DND-41 (cell line): ENCODE measurements around the gene C1QTNF12.

Experiments used
- ATAC-seq: fragments of 200-7000 bp; cut with Tn5 transposase; 3 replicates; pipeline ENCODE4 v1.9.1; 2021; ENCODE audit warnings: low read depth; ENCODE audit not compliant: insufficient read depth
- DNase-seq: peaks from one replicate; pipeline ENCODE4 v3.0.0-alpha.2; 2020
- H2AFZ ChIP-seq: 2 replicates; pipeline ENCODE4 v1.6.0; 2012; ENCODE audit warnings: low read depth, low read length
- H3K27ac ChIP-seq: 2 replicates; pipeline ENCODE4 v1.5.1; 2012; ENCODE audit warnings: low read length, inconsistent platforms
- H3K27me3 ChIP-seq: fragments of 200-600 bp; sonication (generic); 2 replicates; pipeline ENCODE4 v1.6.0; 2012; ENCODE audit warnings: low read length, mild to moderate bottlenecking, inconsistent platforms; ENCODE audit not compliant: insufficient read depth, poor library complexity
- H3K36me3 ChIP-seq: 2 replicates; pipeline ENCODE4 v1.5.1; 2012; ENCODE audit warnings: low read length, inconsistent platforms; ENCODE audit not compliant: insufficient read depth
- H3K4me1 ChIP-seq: 2 replicates; pipeline ENCODE4 v1.5.1; 2012; ENCODE audit warnings: mild to moderate bottlenecking, low read length; ENCODE audit not compliant: insufficient read depth
- H3K4me2 ChIP-seq: 2 replicates; pipeline ENCODE4 v1.6.0; 2012; ENCODE audit warnings: mild to moderate bottlenecking, moderate library complexity, low read length, inconsistent platforms; ENCODE audit not compliant: insufficient read depth
- H3K4me3 ChIP-seq, 2 experiments: fragments of 200-600 bp in 1 of 2; shearing (Covaris generic) in 1 of 2; 2 replicates each; pipeline ENCODE4 v1.5.1; 2012 to 2016; ENCODE audit warnings: inconsistent platforms in 2 of 2, low read length in 2 of 2, mild to moderate bottlenecking in 2 of 2, low read depth in 1 of 2, moderate library complexity in 1 of 2
- H3K79me2 ChIP-seq: 2 replicates; pipeline ENCODE4 v1.6.0; 2012; ENCODE audit warnings: low read length, inconsistent platforms; ENCODE audit not compliant: insufficient read depth
- H3K9ac ChIP-seq: 2 replicates; pipeline ENCODE4 v1.6.0; 2012; ENCODE audit warnings: low read depth, mild to moderate bottlenecking, inconsistent platforms, low read length, moderate library complexity
- H3K9me3 ChIP-seq: 2 replicates; pipeline ENCODE4 v1.5.1; 2012; ENCODE audit warnings: low read length, moderate library complexity, mild to moderate bottlenecking, inconsistent platforms; ENCODE audit not compliant: insufficient read depth, severe bottlenecking
- H4K20me1 ChIP-seq: 2 replicates; pipeline ENCODE4 v1.6.0; 2012; ENCODE audit warnings: low read length; ENCODE audit not compliant: insufficient read depth
- CTCF ChIP-seq: IDR thresholded peaks from 2 replicates; pipeline ENCODE4 v1.5.1; 2012; ENCODE audit warnings: borderline replicate concordance, low read length, moderate library complexity, mild to moderate bottlenecking; ENCODE audit not compliant: poor library complexity, severe bottlenecking; ENCODE audit errors: extremely low read depth
- EZH2 ChIP-seq: IDR thresholded peaks from 3 replicates; pipeline ENCODE4 v1.6.1; 2012; ENCODE audit warnings: borderline replicate concordance, low read depth, mild to moderate bottlenecking, moderate library complexity, low read length, inconsistent platforms; ENCODE audit not compliant: severe bottlenecking

C1QTNF12 gene

GRCh38 chr1:1293263-1294249 is 47.0 kb upstream of the C1QTNF12 start:
- no peak for TF ChIP-seq CTCF
- TF ChIP-seq EZH2 = no peak
- Histone ChIP-seq H3K4me3 (no peak overlapping the region), H3K27me3 (no peaks in the 10 kb centered on the region), H3K27ac (no peak overlapping the region), H3K79me2 (no peaks in the 10 kb centered on the region), H3K4me2 (no peak overlapping the region), H2AFZ (no peak overlapping the region), H3K9me3 (no peaks in the 10 kb centered on the region), H3K9ac (no peak overlapping the region), H4K20me1 (peaks cover 15% of the 10 kb centered on the region), H3K36me3 (peaks cover 11% of the 10 kb centered on the region; the same call in 1 of the 2 replicates), H3K4me1 (no peaks in the 10 kb centered on the region)
- DNase-seq (no peak), ATAC-seq (no peak)

DNA sequence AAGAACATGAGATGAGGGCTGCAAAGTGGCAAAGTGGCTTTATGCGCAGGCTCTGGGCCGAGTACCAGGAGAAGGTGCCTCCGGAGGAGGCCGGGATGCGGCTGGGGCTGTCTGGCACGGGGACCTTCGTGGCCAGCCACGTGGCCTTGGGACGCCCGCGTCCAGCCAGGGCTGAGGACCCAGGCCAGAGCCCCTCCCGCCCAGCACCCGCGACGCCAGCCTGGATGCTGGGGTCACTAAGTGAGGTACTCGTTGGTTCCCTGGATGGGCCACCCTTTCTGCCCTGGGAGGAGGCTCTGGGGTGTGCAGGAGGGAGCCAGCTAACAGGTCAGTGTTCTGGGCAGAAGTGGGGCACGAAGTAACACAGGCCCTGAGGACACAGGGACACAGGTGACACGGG is 46.3 kb upstream of the C1QTNF12 start:
- TF ChIP-seq CTCF (no peak), EZH2 (no peak)
- DNase-seq (no peak), ATAC-seq (no peak)
- Histone ChIP-seq H3K9ac (no peak overlapping the region), H3K4me3 (no peak overlapping the region), H3K4me2 (no peak overlapping the region), H4K20me1 (peaks cover 11% of the 10 kb centered on the region), H3K79me2 (no peaks in the 10 kb centered on the region), H3K36me3 (peaks cover 10% of the 10 kb centered on the region; the same call in 1 of the 2 replicates), H3K9me3 (no peaks in the 10 kb centered on the region), H3K27ac (no peak overlapping the region), H3K4me1 (no peaks in the 10 kb centered on the region), H3K27me3 (no peaks in the 10 kb centered on the region), H2AFZ (no peak overlapping the region)

- Histone ChIP-seq H4K20me1 (peaks cover 8% of the 10 kb centered on the region), H3K27me3 (no peaks in the 10 kb centered on the region), H3K36me3 (peaks cover 8% of the 10 kb centered on the region; the same call in 1 of the 2 replicates), H3K4me2 (no peak overlapping the region), H3K27ac (no peak overlapping the region), H3K9ac (no peak overlapping the region), H3K4me1 (no peaks in the 10 kb centered on the region), H2AFZ (no peak overlapping the region), H3K4me3 (no peak overlapping the region), H3K9me3 (no peaks in the 10 kb centered on the region), H3K79me2 (no peaks in the 10 kb centered on the region)
- TF ChIP-seq CTCF (no peak), EZH2 (no peak)
- ATAC-seq (peak; percentile 8; the same call in 1 of the 3 replicates), DNase-seq (no peak)
Measured at GRCh38 chr1:1292442-1292779, 45.9 kb upstream of the C1QTNF12 start.
